Measurements from ENCODE around the gene BABAM2. TPM values are rescaled to one million over a fixed set of nuclear protein-coding genes. Genes with fewer than 3 reads are reported as not detected.

The BABAM2 gene
- total and polyA plus RNA-seq, 5 donors, result 45.2 to 65.2 (median 64.0) TPM

- ATAC-seq, result no peak
- 47% methylated on average over 5 of the region's 5 CpGs for WGBS
Observed at GRCh38 chr2:28071221-28071620, 180.7 kb downstream of the BABAM2 start.

DNA sequence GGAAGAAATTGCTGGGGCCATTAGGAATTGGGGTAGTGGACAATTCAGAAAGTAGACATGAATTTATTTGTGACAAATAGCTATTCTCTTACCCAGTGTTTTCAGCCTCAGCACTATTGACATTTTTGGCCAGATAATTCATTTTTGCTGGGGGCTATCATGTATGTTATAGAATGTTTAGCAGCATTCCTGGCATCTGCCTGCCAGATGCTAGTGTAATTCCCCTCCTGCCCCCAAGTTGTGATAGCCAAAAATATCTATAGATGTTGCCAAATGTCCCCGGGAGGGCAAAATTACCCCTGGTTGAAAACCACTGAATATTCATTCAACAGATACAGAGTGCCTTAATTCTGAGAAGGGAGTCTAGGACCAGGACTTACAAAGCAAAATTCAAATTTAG lies 183.6 kb downstream of the BABAM2 start:
- Histone ChIP-seq H3K9me3 (ENCODE audit: control insufficient read depth, low read length) (no peaks in the 10 kb centered on the region), H3K4me3 (ENCODE audit: low read length) (no peak overlapping the region), H3K27me3 (ENCODE audit: control insufficient read depth, insufficient read depth) (no peaks in the 10 kb centered on the region), H3K27ac (ENCODE audit: low read length) (no peak overlapping the region), H3K4me1 (ENCODE audit: control insufficient read depth, insufficient read depth, low read length) (no peaks in the 10 kb centered on the region)
- DNase-seq, result no peak
- WGBS, result 54% methylated on average over 1 of the region's 1 CpG
- ATAC-seq, result no peak
- intact Hi-C loops (cut with DNase I), result no loop called here

More at GRCh38 chr2:28071221-28071620, 180.7 kb downstream of the BABAM2 start:
- DNase-seq, result no peak
- Histone ChIP-seq H3K4me1 (ENCODE audit: control insufficient read depth, insufficient read depth, low read length) (no peaks in the 10 kb centered on the region), H3K27ac (ENCODE audit: low read length) (no peak overlapping the region), H3K9me3 (ENCODE audit: control insufficient read depth, low read length) (no peaks in the 10 kb centered on the region), H3K4me3 (ENCODE audit: low read length) (no peak overlapping the region), H3K27me3 (ENCODE audit: control insufficient read depth, insufficient read depth) (no peaks in the 10 kb centered on the region)
- intact Hi-C loops (cut with DNase I), result no loop called here

GRCh38 chr2:28080911-28081310 lies 190.4 kb downstream of the BABAM2 start:
- ATAC-seq, result no peak
- peak in 1 of 3 donors; percentile 36 for DNase-seq
- H3K27me3 ChIP-seq (ENCODE audit: control insufficient read depth, insufficient read depth), result no peaks in the 10 kb centered on the region
- H3K27ac ChIP-seq (ENCODE audit: low read length), result no peak overlapping the region
- no peaks in the 10 kb centered on the region for H3K4me1 ChIP-seq (ENCODE audit: control insufficient read depth, insufficient read depth, low read length)
- 56% methylated on average over 5 of the region's 5 CpGs for WGBS
- no peaks in the 10 kb centered on the region for H3K9me3 ChIP-seq (ENCODE audit: control insufficient read depth, low read length)
- no peak overlapping the region for H3K4me3 ChIP-seq (ENCODE audit: low read length)
- intact Hi-C loops (cut with DNase I), result no loop called here

GRCh38 chr2:28082131-28082530 lies 191.6 kb downstream of the BABAM2 start:
- no peaks in the 10 kb centered on the region for H3K4me1 ChIP-seq (ENCODE audit: control insufficient read depth, insufficient read depth, low read length)
- no peaks in the 10 kb centered on the region for H3K27me3 ChIP-seq (ENCODE audit: control insufficient read depth, insufficient read depth)
- DNase-seq (no peak), ATAC-seq (no peak)
- 93% methylated on average over 2 of the region's 2 CpGs for WGBS
- no peak overlapping the region for H3K27ac ChIP-seq (ENCODE audit: low read length)
- no peak overlapping the region for H3K4me3 ChIP-seq (ENCODE audit: low read length)
- intact Hi-C loops (cut with DNase I), result no loop called here
- no peaks in the 10 kb centered on the region for H3K9me3 ChIP-seq (ENCODE audit: control insufficient read depth, low read length)

DNA sequence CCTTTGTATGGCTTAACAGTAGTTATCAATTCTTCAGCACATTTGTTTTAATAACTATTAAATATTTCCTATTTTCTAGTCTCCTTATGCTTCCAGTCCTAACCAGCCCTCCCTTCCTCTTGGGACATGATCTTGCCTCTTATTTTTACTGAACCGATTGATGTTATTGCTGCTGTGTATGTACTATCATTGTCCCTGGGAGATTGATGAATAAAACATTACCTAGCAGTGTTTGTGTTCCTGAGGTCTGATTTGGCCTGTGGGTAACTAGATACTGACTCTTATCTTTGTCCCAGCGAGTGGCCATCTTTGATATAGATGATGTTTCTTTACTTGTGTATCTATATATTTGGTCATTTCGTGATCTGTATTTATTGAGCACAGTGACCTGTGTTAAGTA lies 192.9 kb downstream of the BABAM2 start:
- WGBS, result 96% methylated on average over 3 of the region's 3 CpGs
- DNase-seq (no peak), ATAC-seq (no peak)
- Histone ChIP-seq H3K9me3 (ENCODE audit: control insufficient read depth, low read length) (no peaks in the 10 kb centered on the region), H3K27me3 (ENCODE audit: control insufficient read depth, insufficient read depth) (no peaks in the 10 kb centered on the region), H3K4me1 (ENCODE audit: control insufficient read depth, insufficient read depth, low read length) (no peaks in the 10 kb centered on the region), H3K27ac (ENCODE audit: low read length) (no peak overlapping the region), H3K4me3 (ENCODE audit: low read length) (no peak overlapping the region)
- intact Hi-C loops (cut with DNase I), result no loop called here

GRCh38 chr2:28084564-28084963 lies 194.0 kb downstream of the BABAM2 start:
- Histone ChIP-seq H3K4me3 (ENCODE audit: low read length) (no peak overlapping the region), H3K4me1 (ENCODE audit: control insufficient read depth, insufficient read depth, low read length) (no peaks in the 10 kb centered on the region), H3K27ac (ENCODE audit: low read length) (no peak overlapping the region), H3K9me3 (ENCODE audit: control insufficient read depth, low read length) (no peaks in the 10 kb centered on the region), H3K27me3 (ENCODE audit: control insufficient read depth, insufficient read depth) (no peaks in the 10 kb centered on the region)
- no peak for ATAC-seq
- no peak for DNase-seq
- WGBS, result 50% methylated on average over 4 of the region's 4 CpGs
- intact Hi-C loops (cut with DNase I), result no loop called here

- no peak overlapping the region for H3K27ac ChIP-seq (ENCODE audit: low read length)
- H3K9me3 ChIP-seq (ENCODE audit: control insufficient read depth, low read length), result no peaks in the 10 kb centered on the region
- intact Hi-C loops (cut with DNase I), result no loop called here
- no peaks in the 10 kb centered on the region for H3K27me3 ChIP-seq (ENCODE audit: control insufficient read depth, insufficient read depth)
- ATAC-seq (no peak), DNase-seq (no peak)
- H3K4me3 ChIP-seq (ENCODE audit: low read length), result no peak overlapping the region
- H3K4me1 ChIP-seq (ENCODE audit: control insufficient read depth, insufficient read depth, low read length), result no peaks in the 10 kb centered on the region
- 93% methylated on average over 2 of the region's 2 CpGs for WGBS
Observed at GRCh38 chr2:28085201-28085600, 194.7 kb downstream of the BABAM2 start.

DNA sequence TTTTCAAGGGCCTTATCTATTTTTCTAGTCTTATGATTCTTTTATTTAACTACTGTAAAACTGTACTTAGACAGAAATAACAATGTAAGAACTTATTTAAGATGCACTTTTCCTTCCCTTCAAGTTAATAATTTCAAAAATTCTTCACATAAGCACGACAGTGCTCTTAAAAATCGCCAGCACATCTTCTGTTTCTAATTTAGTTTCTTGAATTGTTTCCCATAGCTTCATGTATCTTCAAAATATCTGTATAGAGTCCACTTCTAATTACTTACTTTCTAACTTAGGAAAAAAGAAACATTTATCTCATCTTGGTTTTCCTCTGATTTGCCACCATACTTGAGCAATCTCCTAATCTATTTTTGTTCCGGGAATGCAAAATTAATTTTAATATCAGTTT lies 196.1 kb downstream of the BABAM2 start:
- H3K4me1 ChIP-seq (ENCODE audit: control insufficient read depth, insufficient read depth, low read length), result no peaks in the 10 kb centered on the region
- no peak for ATAC-seq
- H3K4me3 ChIP-seq (ENCODE audit: low read length), result no peak overlapping the region
- WGBS, result 74% methylated on average over 3 of the region's 3 CpGs
- intact Hi-C loops (cut with DNase I), result no loop called here
- no peak for DNase-seq
- no peaks in the 10 kb centered on the region for H3K27me3 ChIP-seq (ENCODE audit: control insufficient read depth, insufficient read depth)
- no peaks in the 10 kb centered on the region for H3K9me3 ChIP-seq (ENCODE audit: control insufficient read depth, low read length)
- H3K27ac ChIP-seq (ENCODE audit: low read length), result no peak overlapping the region

- WGBS, result 97% methylated on average over 4 of the region's 4 CpGs
- ATAC-seq (no peak), DNase-seq (no peak)
- Histone ChIP-seq H3K27me3 (ENCODE audit: control insufficient read depth, insufficient read depth) (no peaks in the 10 kb centered on the region), H3K4me3 (ENCODE audit: low read length) (no peak overlapping the region), H3K9me3 (ENCODE audit: control insufficient read depth, low read length) (no peaks in the 10 kb centered on the region), H3K4me1 (ENCODE audit: control insufficient read depth, insufficient read depth, low read length) (no peaks in the 10 kb centered on the region), H3K27ac (ENCODE audit: low read length) (no peak overlapping the region)
- intact Hi-C loops (cut with DNase I), result no loop called here
Observed at GRCh38 chr2:28088970-28089369, 198.4 kb downstream of the BABAM2 start.

- no peak overlapping the region for H3K4me3 ChIP-seq (ENCODE audit: low read length)
- DNase-seq, result no peak
- no peaks in the 10 kb centered on the region for H3K4me1 ChIP-seq (ENCODE audit: control insufficient read depth, insufficient read depth, low read length)
- no peak overlapping the region for H3K27ac ChIP-seq (ENCODE audit: low read length)
- H3K27me3 ChIP-seq (ENCODE audit: control insufficient read depth, insufficient read depth), result no peaks in the 10 kb centered on the region
- ATAC-seq, result no peak
- 100% methylated on average over 1 of the region's 1 CpG for WGBS
- no peaks in the 10 kb centered on the region for H3K9me3 ChIP-seq (ENCODE audit: control insufficient read depth, low read length)
- intact Hi-C loops (cut with DNase I), result no loop called here
Observed at GRCh38 chr2:28089486-28089885, 199.0 kb downstream of the BABAM2 start.

- Histone ChIP-seq H3K4me1 (ENCODE audit: control insufficient read depth, insufficient read depth, low read length) (no peaks in the 10 kb centered on the region), H3K4me3 (ENCODE audit: low read length) (no peak overlapping the region), H3K27me3 (ENCODE audit: control insufficient read depth, insufficient read depth) (no peaks in the 10 kb centered on the region), H3K9me3 (ENCODE audit: control insufficient read depth, low read length) (no peaks in the 10 kb centered on the region), H3K27ac (ENCODE audit: low read length) (no peak overlapping the region)
- no peak for DNase-seq
- ATAC-seq, result no peak
- intact Hi-C loops (cut with DNase I), result no loop called here
- WGBS, result 68% methylated on average over 4 of the region's 4 CpGs
Observed at GRCh38 chr2:28093308-28093707, 202.8 kb downstream of the BABAM2 start.

- intact Hi-C loops (cut with DNase I), result no loop called here
- H3K4me3 ChIP-seq (ENCODE audit: low read length), result no peak overlapping the region
- H3K4me1 ChIP-seq (ENCODE audit: control insufficient read depth, insufficient read depth, low read length), result no peaks in the 10 kb centered on the region
- DNase-seq (no peak), ATAC-seq (no peak)
- no peak overlapping the region for H3K27ac ChIP-seq (ENCODE audit: low read length)
- no peaks in the 10 kb centered on the region for H3K9me3 ChIP-seq (ENCODE audit: control insufficient read depth, low read length)
- 58% methylated on average over 2 of the region's 2 CpGs for WGBS
- H3K27me3 ChIP-seq (ENCODE audit: control insufficient read depth, insufficient read depth), result no peaks in the 10 kb centered on the region
Observed at GRCh38 chr2:28093768-28094167, 203.2 kb downstream of the BABAM2 start.

All from right cardiac atrium (tissue), 5 donors.